Measurements from ENCODE around the gene IL1RN. TPM values are rescaled to one million over a fixed set of nuclear protein-coding genes. Genes with fewer than 3 reads are reported as not detected.

Gene IL1RN
- total RNA-seq, 1 donor from 2014 or later: not detected

DNA sequence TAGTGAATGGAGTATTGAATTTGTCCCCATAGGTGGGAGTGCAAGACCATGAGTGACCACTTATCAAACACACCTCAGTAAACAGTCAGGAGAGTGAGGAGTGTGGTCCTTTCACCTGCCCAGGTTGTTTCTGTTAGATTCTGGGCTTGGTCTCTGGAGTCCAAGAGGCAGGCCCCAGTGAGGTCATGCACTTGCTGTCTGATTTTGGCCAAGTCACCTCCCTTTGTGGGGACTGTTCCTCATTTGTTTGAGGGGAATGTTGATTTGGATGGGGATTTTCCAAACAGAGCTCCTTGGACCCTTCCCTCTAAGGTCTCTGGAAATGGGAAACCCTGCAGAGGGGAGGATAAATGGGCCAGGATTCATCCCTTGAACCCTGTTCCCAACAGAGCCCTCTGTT lies 7.3 kb downstream of the IL1RN start:
- Mint-ChIP-seq H3K27me3 (ENCODE audit: unreplicated experiment) (peaks cover 31% of the 10 kb centered on the region), H3K27ac (ENCODE audit: unreplicated experiment) (no peak overlapping the region), H3K4me1 (ENCODE audit: unreplicated experiment) (no peaks in the 10 kb centered on the region)

DNA sequence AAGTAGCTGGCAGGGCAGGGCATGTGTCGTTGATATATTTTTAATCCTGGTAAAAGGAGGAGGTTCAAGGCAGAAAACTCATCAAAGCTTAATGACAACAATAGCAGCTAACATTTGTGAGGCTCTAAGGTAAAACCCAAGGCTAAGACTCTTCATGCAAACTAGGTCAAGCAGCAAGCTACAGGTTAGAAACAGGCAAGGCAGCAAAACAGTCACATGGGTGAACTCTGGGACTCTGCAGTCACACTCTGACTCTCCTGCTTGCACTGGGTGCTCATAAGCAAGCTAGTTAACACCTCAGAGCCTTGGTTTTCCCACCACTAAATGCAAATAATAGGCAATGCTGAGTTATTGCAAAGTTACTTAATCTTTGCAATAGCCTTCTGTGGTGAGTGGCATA lies 7.9 kb downstream of the IL1RN start:
- H3K27me3 Mint-ChIP-seq (ENCODE audit: unreplicated experiment): peaks cover 29% of the 10 kb centered on the region
- no peak for DNase-seq (ENCODE audit: extremely low spot score, unreplicated experiment)
- no peaks in the 10 kb centered on the region for H3K36me3 Mint-ChIP-seq (ENCODE audit: unreplicated experiment)
- no peaks in the 10 kb centered on the region for H3K9me3 Mint-ChIP-seq (ENCODE audit: unreplicated experiment)
- no peaks in the 10 kb centered on the region for H3K4me1 Mint-ChIP-seq (ENCODE audit: unreplicated experiment)
- H3K27ac Mint-ChIP-seq (ENCODE audit: unreplicated experiment): no peak overlapping the region
- no peak for TF ChIP-seq CTCF (IDR thresholded peaks at IDR 0.05)
- no peak overlapping the region for H3K4me3 Mint-ChIP-seq (ENCODE audit: unreplicated experiment)

More for the DNA sequence above, 7.3 kb downstream of the IL1RN start:
- DNase-seq (ENCODE audit: extremely low spot score, unreplicated experiment): peak; percentile 4
- Mint-ChIP-seq H3K36me3 (ENCODE audit: unreplicated experiment) (no peaks in the 10 kb centered on the region), H3K4me3 (ENCODE audit: unreplicated experiment) (no peak overlapping the region), H3K9me3 (ENCODE audit: unreplicated experiment) (no peaks in the 10 kb centered on the region)
- TF ChIP-seq CTCF (IDR thresholded peaks at IDR 0.05): no peak

DNA sequence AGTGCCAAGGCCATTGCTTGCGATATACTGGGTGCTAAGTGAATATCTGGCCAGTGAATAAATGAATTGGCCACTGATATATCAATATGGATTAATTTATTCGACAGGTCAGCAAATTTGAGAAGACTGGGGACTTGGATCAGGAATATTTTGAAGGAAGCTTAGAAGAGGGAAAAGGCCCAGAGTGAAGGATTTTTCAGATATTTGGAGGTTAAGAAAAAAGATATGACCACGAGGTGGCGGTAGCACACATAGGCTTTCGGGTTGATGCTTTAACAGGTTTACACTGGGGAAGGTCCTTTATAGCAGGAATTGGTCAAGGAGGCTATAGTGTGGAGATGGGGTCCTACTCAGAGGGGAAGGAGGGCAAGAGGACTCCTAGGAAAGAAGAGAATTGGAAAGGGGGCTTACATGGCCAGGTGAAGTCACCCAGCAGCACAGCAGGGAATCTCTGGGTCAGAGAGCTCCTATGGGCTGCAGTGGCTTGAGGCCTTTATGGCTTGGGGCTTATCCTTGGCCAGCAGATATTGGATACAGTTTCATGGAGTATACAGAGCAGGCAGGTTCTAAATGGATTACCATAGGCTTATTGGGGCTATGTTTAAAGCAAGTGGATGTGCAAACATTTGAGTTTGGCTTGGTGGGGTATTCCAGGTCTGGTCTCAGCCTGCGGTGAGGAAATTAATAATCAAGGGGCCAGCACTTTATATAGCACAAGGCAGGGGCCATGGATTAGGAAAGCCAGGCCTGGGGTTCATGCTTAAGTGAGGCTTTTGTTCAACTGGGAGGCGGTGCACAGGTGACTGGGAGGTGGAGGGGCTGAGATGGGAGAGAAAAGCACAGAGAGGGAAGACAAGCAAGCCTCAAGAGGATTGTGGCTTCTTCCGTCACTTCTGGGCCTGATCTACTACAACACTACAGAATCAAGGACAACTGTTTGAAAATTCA lies 9.7 kb downstream of the IL1RN start:
- Mint-ChIP-seq H3K4me3 (ENCODE audit: unreplicated experiment) (no peak overlapping the region), H3K27ac (ENCODE audit: unreplicated experiment) (no peak overlapping the region), H3K9me3 (ENCODE audit: unreplicated experiment) (no peaks in the 10 kb centered on the region), H3K27me3 (ENCODE audit: unreplicated experiment) (peaks cover 31% of the 10 kb centered on the region), H3K4me1 (ENCODE audit: unreplicated experiment) (no peaks in the 10 kb centered on the region), H3K36me3 (ENCODE audit: unreplicated experiment) (no peaks in the 10 kb centered on the region)
- peak; percentile 81 for DNase-seq (ENCODE audit: extremely low spot score, unreplicated experiment)
- peak; percentile 76 for TF ChIP-seq CTCF (IDR thresholded peaks at IDR 0.05)

DNA sequence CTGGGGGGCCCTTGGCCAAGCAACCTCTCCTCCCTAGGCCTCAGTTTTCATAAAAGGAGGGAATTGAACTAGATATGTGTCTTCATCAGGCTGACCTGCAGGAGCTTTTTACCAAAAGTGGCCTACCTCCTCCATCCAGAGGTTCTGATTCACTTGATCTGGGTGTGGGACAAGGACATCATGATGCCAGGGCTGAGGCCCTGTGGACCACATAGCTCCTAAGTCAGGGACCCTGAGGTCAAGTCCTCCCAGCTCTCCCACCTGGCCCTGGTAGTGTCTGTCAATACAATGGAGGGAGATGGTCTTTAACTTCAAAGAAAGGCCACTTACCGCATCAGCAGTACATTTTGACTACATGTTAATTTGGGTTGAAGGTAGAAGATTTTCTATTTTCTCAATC lies 10.4 kb downstream of the IL1RN start:
- no peak overlapping the region for H3K27ac Mint-ChIP-seq (ENCODE audit: unreplicated experiment)
- no peaks in the 10 kb centered on the region for H3K36me3 Mint-ChIP-seq (ENCODE audit: unreplicated experiment)
- no peak for TF ChIP-seq CTCF (IDR thresholded peaks at IDR 0.05)
- H3K27me3 Mint-ChIP-seq (ENCODE audit: unreplicated experiment): peaks cover 34% of the 10 kb centered on the region
- H3K4me3 Mint-ChIP-seq (ENCODE audit: unreplicated experiment): no peak overlapping the region
- DNase-seq (ENCODE audit: extremely low spot score, unreplicated experiment): peak; percentile 54
- no peaks in the 10 kb centered on the region for H3K4me1 Mint-ChIP-seq (ENCODE audit: unreplicated experiment)
- no peaks in the 10 kb centered on the region for H3K9me3 Mint-ChIP-seq (ENCODE audit: unreplicated experiment)

Data from osteocyte (in vitro differentiated cells).